Ovary (tissue), 3 donors: ENCODE measurements around the gene ZNRF4.

Source experiments
- CTCF ChIP-seq, 3 donors: fragments of 450-650 bp in 2 of 3; fragments of 200-600 bp in 1 of 3; IDR thresholded peaks; one replicate each; pipeline versions ENCODE4 v1.5.1 to v1.8.0; 2016 to 2022; ENCODE audit warnings: antibody characterized with exemption in 3 of 3, mild to moderate bottlenecking in 1 of 3
- POLR2A ChIP-seq: fragments of 450-650 bp; IDR thresholded peaks from one replicate; pipeline ENCODE4 v1.6.1; 2017; ENCODE audit warnings: antibody characterized with exemption, mild to moderate bottlenecking, moderate library complexity
- donor health status: DM: no; HTN: no; CAD: no.

- TF ChIP-seq POLR2A, result no peak
- TF ChIP-seq CTCF (IDR thresholded peaks at IDR 0.05), result no peak
Measured at GRCh38 chr19:5440299-5440698, 14.9 kb upstream of the ZNRF4 start.
